ENCODE data around the gene GALNT18. TPM values are rescaled to one million over a fixed set of nuclear protein-coding genes. Genes with fewer than 3 reads are reported as not detected.

Gene GALNT18
- total RNA-seq, 1 experiment from 2014 or later: 25.3 TPM

DNA sequence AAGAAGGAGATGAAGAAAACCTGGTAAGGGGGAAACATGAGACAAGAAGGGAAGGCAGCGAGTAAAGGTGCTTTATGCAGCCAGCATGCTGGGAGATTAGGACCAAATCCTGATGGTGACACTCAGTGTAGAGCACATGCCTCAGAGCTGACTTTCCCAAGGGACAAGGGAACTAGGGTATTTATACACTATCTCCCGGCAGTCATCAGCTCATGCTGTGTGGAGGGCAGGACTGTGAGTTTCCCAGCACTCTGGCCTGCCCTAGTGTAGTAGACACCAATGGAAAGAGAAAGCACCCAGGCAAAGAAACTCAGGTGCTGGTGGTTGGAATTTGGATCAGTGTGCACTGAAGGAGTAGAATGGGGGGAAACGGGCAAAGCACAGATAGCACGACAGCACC is 140.4 kb downstream of the GALNT18 start:
- no peak overlapping the region for H3K4me3 ChIP-seq
- no peaks in the 10 kb centered on the region for H3K36me3 ChIP-seq
- no peaks in the 10 kb centered on the region for H3K27me3 ChIP-seq
- DNase-seq: no peak
- H3K9me3 ChIP-seq: no peaks in the 10 kb centered on the region

DNA sequence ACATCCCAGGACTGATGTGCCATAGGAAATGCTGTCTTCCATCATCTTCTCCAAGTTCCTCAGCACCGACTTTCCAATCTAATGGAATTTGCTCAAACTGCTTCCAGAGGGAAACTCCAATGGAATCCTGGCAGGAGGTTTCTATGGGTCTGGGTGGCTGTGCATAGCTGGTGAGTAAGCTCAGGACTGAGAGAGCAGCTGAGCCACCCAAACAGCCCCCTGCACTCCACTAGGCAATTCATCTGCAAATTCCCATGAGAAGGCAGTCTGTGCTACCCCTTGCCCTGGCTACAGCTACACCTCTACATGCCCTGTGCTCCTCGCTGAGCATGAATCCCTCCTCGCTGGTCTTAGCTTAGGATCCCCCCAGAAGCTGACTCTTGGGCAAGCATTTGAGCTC is 140.8 kb downstream of the GALNT18 start:
- no peaks in the 10 kb centered on the region for H3K9me3 ChIP-seq
- DNase-seq: no peak
- H3K4me3 ChIP-seq: no peak overlapping the region
- no peaks in the 10 kb centered on the region for H3K36me3 ChIP-seq
- no peaks in the 10 kb centered on the region for H3K27me3 ChIP-seq

- Histone ChIP-seq H3K36me3 (no peaks in the 10 kb centered on the region), H3K27me3 (no peaks in the 10 kb centered on the region), H3K9me3 (no peaks in the 10 kb centered on the region), H3K4me3 (no peak overlapping the region)
- DNase-seq: no peak
Observed at GRCh38 chr11:11478687-11479086, 143.1 kb downstream of the GALNT18 start.

GRCh38 chr11:11477695-11478420 is 143.9 kb downstream of the GALNT18 start:
- H3K27me3 ChIP-seq: no peaks in the 10 kb centered on the region
- no peak overlapping the region for H3K4me3 ChIP-seq
- no peaks in the 10 kb centered on the region for H3K36me3 ChIP-seq
- no peaks in the 10 kb centered on the region for H3K9me3 ChIP-seq
- DNase-seq: no peak

DNA sequence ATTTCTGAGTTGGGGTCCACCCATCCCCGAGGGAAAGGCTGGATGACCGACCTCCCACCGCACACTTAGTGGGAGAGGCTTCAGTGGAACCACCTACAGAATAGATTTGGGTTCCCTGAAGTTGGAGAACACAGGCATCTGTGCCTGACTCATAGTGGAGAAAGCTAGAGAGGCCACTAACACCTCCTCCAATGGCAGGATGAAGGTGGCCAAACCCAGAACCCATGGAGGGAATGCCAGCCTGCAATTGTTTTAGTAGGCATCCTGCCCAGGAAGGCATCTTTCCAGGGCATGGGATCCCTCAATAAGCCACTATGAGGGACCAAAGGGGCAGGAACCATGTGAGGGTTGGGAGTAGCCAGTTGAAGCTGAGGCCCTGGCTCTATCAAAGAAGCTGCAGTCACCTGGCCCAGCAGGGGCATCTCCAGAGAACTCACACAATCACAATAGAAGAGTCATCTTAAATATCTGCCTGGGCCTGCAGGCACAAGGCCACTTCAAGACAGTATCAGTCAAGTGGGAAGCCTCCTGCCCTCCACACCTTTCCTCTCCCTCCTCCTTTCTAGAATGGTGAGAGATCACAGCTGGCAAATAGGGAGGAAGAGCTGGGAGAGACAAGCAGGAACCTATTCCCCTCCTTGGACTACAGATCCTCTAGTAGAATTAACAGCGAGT is 144.7 kb downstream of the GALNT18 start:
- H3K4me3 ChIP-seq: no peak overlapping the region
- H3K9me3 ChIP-seq: no peaks in the 10 kb centered on the region
- no peaks in the 10 kb centered on the region for H3K27me3 ChIP-seq
- peak; percentile 66 for DNase-seq
- H3K36me3 ChIP-seq: no peaks in the 10 kb centered on the region

DNA sequence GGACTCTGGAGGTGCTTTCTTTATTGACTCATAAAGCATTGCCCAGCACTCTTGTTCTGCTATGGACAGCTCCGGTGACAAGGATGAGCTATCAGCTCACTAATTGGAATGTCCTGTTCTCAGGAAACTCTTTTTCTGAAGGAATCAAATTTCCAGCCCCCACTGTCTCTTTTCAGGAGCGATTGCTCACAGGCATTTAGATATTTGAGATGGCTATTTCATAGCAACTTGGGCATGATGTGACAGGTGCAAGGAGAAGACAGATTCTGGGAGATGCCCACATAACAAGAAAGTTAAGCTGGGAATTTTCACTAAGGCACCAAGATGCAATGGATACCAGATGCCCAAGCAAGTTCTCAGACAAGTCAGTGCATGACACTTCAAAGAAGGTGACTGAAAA is 145.3 kb downstream of the GALNT18 start:
- no peak overlapping the region for H3K4me3 ChIP-seq
- no peak for DNase-seq
- no peaks in the 10 kb centered on the region for H3K9me3 ChIP-seq
- H3K27me3 ChIP-seq: no peaks in the 10 kb centered on the region
- H3K36me3 ChIP-seq: no peaks in the 10 kb centered on the region

DNA sequence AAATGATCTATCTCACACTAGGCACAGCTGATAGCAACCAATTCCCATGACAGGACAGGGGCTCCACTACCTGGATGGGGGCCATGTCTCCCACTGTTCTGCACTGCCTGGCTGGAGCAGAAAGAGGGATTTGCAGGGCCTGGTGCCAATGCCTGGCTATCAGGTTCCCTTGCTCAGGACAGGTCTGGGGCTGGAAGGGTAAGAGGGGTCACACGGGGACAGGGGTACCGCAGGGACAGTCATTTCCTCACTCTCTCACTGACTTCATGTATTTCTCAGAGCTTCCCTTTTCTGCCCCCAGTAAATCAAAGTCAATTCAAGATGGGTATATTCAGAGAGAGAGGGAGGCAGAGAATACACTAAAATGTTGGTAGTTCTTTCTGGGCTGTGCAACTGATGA is 149.7 kb downstream of the GALNT18 start:
- Histone ChIP-seq H3K9me3 (no peaks in the 10 kb centered on the region), H3K36me3 (no peaks in the 10 kb centered on the region), H3K4me3 (no peak overlapping the region), H3K27me3 (no peaks in the 10 kb centered on the region)
- no peak for DNase-seq

DNA sequence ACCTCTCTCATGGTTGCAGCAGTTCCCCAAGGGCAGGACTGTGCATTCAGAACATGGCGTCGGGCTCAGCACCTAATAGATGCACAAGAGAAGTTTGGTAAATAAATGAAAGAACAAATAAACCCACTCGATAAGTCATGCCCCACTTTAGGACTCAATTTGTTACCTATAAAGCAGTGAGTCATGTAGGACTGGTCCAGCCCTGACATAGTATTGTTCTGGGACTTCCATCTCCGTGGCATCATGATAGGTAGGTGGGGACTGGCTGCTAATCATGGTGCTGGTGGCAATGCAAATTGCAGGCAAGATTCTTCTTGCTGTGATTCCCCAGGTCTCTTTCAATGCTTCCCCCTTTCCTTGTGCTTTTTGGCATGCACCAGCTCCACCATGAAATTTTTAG is 150.6 kb downstream of the GALNT18 start:
- Histone ChIP-seq H3K27me3 (no peaks in the 10 kb centered on the region), H3K9me3 (no peaks in the 10 kb centered on the region), H3K4me3 (no peak overlapping the region), H3K36me3 (no peaks in the 10 kb centered on the region)
- DNase-seq: no peak

DNA sequence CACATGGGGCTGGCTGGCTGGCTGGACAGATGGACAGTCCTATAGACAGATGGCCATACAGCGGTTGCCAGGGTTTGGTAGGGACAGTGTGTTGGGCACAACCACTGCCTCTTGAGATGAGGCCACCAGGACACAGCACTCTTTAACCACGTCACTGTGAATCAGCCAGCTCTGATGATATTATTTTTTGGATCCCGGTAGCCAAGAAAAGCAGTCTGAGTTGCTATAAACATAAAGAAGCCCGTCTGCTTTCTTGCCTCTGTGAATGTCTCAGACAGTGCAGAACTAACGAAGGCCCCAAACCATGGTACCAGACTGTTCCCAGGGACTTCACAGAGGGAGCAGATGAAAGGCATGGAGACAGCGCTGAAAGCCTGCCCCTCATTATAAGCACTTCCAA is 152.9 kb downstream of the GALNT18 start:
- peak; percentile 40 for DNase-seq
- H3K27me3 ChIP-seq: no peaks in the 10 kb centered on the region
- H3K36me3 ChIP-seq: no peaks in the 10 kb centered on the region
- H3K4me3 ChIP-seq: no peak overlapping the region
- no peaks in the 10 kb centered on the region for H3K9me3 ChIP-seq

- H3K36me3 ChIP-seq: no peaks in the 10 kb centered on the region
- no peaks in the 10 kb centered on the region for H3K27me3 ChIP-seq
- H3K4me3 ChIP-seq: no peak overlapping the region
- DNase-seq: no peak
- no peaks in the 10 kb centered on the region for H3K9me3 ChIP-seq
Observed at GRCh38 chr11:11467312-11467711, 154.5 kb downstream of the GALNT18 start.

DNA sequence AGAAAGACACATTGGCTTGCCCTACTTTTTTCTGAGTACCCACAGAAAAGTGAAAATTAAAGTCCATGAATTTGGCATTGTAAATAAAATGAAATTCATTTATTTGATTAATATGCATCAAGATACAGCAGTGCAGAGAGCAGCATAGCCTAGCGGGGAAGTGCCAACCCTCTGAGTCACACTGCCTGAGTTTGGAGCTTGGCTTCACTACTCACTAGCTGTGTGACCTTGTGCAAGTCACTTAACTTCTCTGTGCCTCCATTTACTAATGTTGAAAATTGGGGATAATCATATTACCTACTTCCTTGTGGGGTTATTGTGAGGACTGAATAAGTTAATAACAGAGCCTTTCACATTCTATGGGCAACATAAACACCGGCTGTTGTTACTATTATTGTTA is 157.2 kb downstream of the GALNT18 start:
- DNase-seq: peak; percentile 40
- no peaks in the 10 kb centered on the region for H3K27me3 ChIP-seq
- no peaks in the 10 kb centered on the region for H3K36me3 ChIP-seq
- no peak overlapping the region for H3K4me3 ChIP-seq
- no peaks in the 10 kb centered on the region for H3K9me3 ChIP-seq

- Histone ChIP-seq H3K27me3 (no peaks in the 10 kb centered on the region), H3K4me3 (no peak overlapping the region), H3K36me3 (no peaks in the 10 kb centered on the region), H3K9me3 (no peaks in the 10 kb centered on the region)
- no peak for DNase-seq
Observed at GRCh38 chr11:11463405-11463804, 158.4 kb downstream of the GALNT18 start.

DNA sequence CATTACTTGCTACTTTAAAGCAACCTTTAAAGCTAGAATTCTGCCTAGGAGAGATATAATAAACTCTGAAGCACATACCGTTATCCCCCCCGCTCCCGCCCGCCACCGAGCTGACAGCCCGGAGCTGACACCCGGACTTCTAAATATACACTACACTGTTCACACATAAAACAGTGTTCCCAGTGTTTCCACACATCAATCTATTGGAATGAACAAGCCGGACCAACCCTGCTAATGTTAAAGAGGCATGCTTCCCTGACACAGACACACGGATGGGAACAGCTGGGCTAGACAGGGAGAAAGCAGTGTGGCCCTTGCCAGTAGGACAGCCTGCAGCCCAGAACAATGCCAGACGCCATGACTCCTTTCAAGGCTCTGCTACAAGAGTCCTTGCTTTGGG is 160.3 kb downstream of the GALNT18 start:
- no peaks in the 10 kb centered on the region for H3K27me3 ChIP-seq
- H3K9me3 ChIP-seq: no peaks in the 10 kb centered on the region
- no peaks in the 10 kb centered on the region for H3K36me3 ChIP-seq
- no peak for DNase-seq
- H3K4me3 ChIP-seq: no peak overlapping the region

- Histone ChIP-seq H3K36me3 (no peaks in the 10 kb centered on the region), H3K4me3 (no peak overlapping the region), H3K27me3 (no peaks in the 10 kb centered on the region), H3K9me3 (no peaks in the 10 kb centered on the region)
- no peak for DNase-seq
Observed at GRCh38 chr11:11459578-11459977, 162.2 kb downstream of the GALNT18 start.

- Histone ChIP-seq H3K36me3 (no peaks in the 10 kb centered on the region), H3K27me3 (no peaks in the 10 kb centered on the region), H3K9me3 (no peaks in the 10 kb centered on the region), H3K4me3 (no peak overlapping the region)
- DNase-seq: no peak
Observed at GRCh38 chr11:11458485-11458884, 163.3 kb downstream of the GALNT18 start.

GRCh38 chr11:11458001-11458400 is 163.8 kb downstream of the GALNT18 start:
- H3K36me3 ChIP-seq: no peaks in the 10 kb centered on the region
- no peak for DNase-seq
- no peak overlapping the region for H3K4me3 ChIP-seq
- H3K27me3 ChIP-seq: no peaks in the 10 kb centered on the region
- H3K9me3 ChIP-seq: no peaks in the 10 kb centered on the region

- no peaks in the 10 kb centered on the region for H3K9me3 ChIP-seq
- no peak for DNase-seq
- no peaks in the 10 kb centered on the region for H3K27me3 ChIP-seq
- H3K4me3 ChIP-seq: no peak overlapping the region
- no peaks in the 10 kb centered on the region for H3K36me3 ChIP-seq
Observed at GRCh38 chr11:11456866-11457265, 164.9 kb downstream of the GALNT18 start.

- no peak overlapping the region for H3K4me3 ChIP-seq
- no peak for DNase-seq
- H3K9me3 ChIP-seq: no peaks in the 10 kb centered on the region
- no peaks in the 10 kb centered on the region for H3K27me3 ChIP-seq
- no peaks in the 10 kb centered on the region for H3K36me3 ChIP-seq
Observed at GRCh38 chr11:11454671-11455223, 167.1 kb downstream of the GALNT18 start.

Measured in MG63 (cell line).